Osteoblast (primary cell): Measurements from ENCODE around the gene MRLN. TPM values are rescaled to one million over a fixed set of nuclear protein-coding genes. Genes with fewer than 3 reads are reported as not detected.
A peak's percentile ranks its signal among the peaks of the same experiment; 100 is the strongest.

Source experiments
- DNase-seq: peaks from one replicate; pipeline ENCODE4 v3.0.0; 2011; ENCODE audit warnings: low spot score, mixed read lengths; ENCODE audit not compliant: insufficient read length; ENCODE audit errors: missing footprints
- H2AFZ ChIP-seq: 2 replicates; pipeline ENCODE4 v1.6.0; 2011; ENCODE audit warnings: mild to moderate bottlenecking, low read length
- H3K27ac ChIP-seq: 2 replicates; pipeline ENCODE4 v1.5.1; 2011; ENCODE audit warnings: mild to moderate bottlenecking, low read depth, low read length, moderate library complexity
- H3K27me3 ChIP-seq: 2 replicates; pipeline ENCODE4 v1.6.0; 2012; ENCODE audit warnings: mild to moderate bottlenecking, control low read depth, inconsistent platforms, low read length, moderate library complexity; ENCODE audit not compliant: insufficient read depth
- H3K36me3 ChIP-seq: 2 replicates; pipeline ENCODE4 v1.5.1; 2011; ENCODE audit warnings: mild to moderate bottlenecking, low read length, control low read depth, moderate library complexity; ENCODE audit not compliant: insufficient read depth
- H3K4me1 ChIP-seq: 2 replicates; pipeline ENCODE4 v1.5.1; 2011; ENCODE audit warnings: mild to moderate bottlenecking, low read length, control low read depth, moderate library complexity; ENCODE audit not compliant: insufficient read depth
- H3K4me2 ChIP-seq: 2 replicates; pipeline ENCODE4 v1.6.0; 2011; ENCODE audit warnings: mild to moderate bottlenecking, low read length; ENCODE audit not compliant: insufficient read depth
- H3K4me3 ChIP-seq: fragments of 200-600 bp; sonication (generic); 3 replicates; pipeline ENCODE4 v1.5.1; 2012; ENCODE audit warnings: mild to moderate bottlenecking, low read length, inconsistent platforms; ENCODE audit not compliant: insufficient read depth
- H3K79me2 ChIP-seq: 2 replicates; pipeline ENCODE4 v1.6.0; 2012; ENCODE audit warnings: mild to moderate bottlenecking, low read length, control low read depth, inconsistent platforms; ENCODE audit not compliant: insufficient read depth
- H3K9me3 ChIP-seq: 2 replicates; pipeline ENCODE4 v1.5.1; 2011; ENCODE audit warnings: low read depth, low read length, control low read depth
- H4K20me1 ChIP-seq: 2 replicates; pipeline ENCODE4 v1.6.0; 2012; ENCODE audit warnings: mild to moderate bottlenecking, low read length, control low read depth; ENCODE audit not compliant: insufficient read depth
- total RNA-seq: library from RNA; depleted of rRNA; stranded (reverse); fragments of >200 nt; gene quantifications from 2 replicates; pipeline ENCODE4 v1.2.3, GENCODE V29; 2012
- TF ChIP-seq, protein P1 (sequence below): IDR thresholded peaks from 2 replicates; pipeline ENCODE4 v1.5.1; 2011; ENCODE audit warnings: mild to moderate bottlenecking, low read depth, low read length, moderate library complexity; ENCODE audit errors: extremely low read depth

The MRLN gene
- not detected in 2 replicates for total RNA-seq

DNA sequence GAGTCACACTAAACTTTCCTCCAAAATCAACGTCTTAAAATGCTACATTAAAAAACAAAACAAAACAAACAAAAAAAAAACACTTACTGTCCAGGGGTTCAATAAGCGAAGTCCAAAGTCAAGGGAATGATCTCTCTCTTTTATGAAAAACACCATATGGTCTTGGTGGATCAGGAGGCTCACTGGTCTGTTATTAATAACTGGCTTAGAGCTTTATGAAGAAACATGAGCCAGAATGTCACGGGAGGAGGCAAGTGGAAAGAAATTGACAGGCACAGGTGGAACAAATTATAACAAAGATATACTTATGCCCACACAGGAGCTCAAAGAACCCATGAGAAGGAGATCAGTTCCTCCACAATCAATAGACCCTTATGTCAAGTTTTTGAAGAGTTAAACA, at the start of gene MRLN:
MRLN (minus strand) TSS at position 189 of the 400 bp plus-strand sequence.
- H3K9me3 ChIP-seq = no peaks in the 10 kb centered on the region
- no peaks in the 10 kb centered on the region for H3K4me1 ChIP-seq
- no peaks in the 10 kb centered on the region for H3K36me3 ChIP-seq
- H2AFZ ChIP-seq = no peak within 1 kb of the TSS
- no peak within 1 kb of the TSS for H3K4me3 ChIP-seq
- H3K27me3 ChIP-seq = no peaks in the 10 kb centered on the region
- no peak for DNase-seq
- no peak within 1 kb of the TSS for H3K27ac ChIP-seq
- no peaks in the 10 kb centered on the region for H4K20me1 ChIP-seq
- no peaks in the 10 kb centered on the region for H3K79me2 ChIP-seq
- TF ChIP-seq, protein P1, sequence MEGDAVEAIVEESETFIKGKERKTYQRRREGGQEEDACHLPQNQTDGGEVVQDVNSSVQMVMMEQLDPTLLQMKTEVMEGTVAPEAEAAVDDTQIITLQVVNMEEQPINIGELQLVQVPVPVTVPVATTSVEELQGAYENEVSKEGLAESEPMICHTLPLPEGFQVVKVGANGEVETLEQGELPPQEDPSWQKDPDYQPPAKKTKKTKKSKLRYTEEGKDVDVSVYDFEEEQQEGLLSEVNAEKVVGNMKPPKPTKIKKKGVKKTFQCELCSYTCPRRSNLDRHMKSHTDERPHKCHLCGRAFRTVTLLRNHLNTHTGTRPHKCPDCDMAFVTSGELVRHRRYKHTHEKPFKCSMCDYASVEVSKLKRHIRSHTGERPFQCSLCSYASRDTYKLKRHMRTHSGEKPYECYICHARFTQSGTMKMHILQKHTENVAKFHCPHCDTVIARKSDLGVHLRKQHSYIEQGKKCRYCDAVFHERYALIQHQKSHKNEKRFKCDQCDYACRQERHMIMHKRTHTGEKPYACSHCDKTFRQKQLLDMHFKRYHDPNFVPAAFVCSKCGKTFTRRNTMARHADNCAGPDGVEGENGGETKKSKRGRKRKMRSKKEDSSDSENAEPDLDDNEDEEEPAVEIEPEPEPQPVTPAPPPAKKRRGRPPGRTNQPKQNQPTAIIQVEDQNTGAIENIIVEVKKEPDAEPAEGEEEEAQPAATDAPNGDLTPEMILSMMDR = no peak
- no peak within 1 kb of the TSS for H3K4me2 ChIP-seq

DNA sequence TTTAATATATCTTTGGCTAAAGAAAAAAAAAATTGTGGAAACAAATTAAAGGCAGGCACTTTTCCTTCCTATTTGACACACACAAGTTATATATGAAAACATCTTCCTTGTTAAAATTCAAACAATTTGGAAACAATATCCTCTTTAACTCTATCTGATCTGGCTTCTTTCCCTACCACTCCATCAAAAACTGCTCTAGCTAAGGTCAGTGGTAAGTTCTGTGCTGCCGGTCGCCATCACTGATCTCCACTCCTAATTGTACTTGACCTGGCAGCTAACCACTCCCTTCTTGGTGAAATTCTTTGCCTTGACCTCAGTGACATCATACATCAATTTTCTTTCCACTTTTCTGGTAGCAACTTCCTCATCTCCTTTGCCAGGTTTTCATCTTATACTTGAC, 47.9 kb upstream of the MRLN start:
- Histone ChIP-seq H3K4me1 (no peaks in the 10 kb centered on the region), H3K79me2 (no peaks in the 10 kb centered on the region), H3K27me3 (no peaks in the 10 kb centered on the region), H4K20me1 (peaks cover 11% of the 10 kb centered on the region), H3K9me3 (no peaks in the 10 kb centered on the region), H3K36me3 (peaks cover 35% of the 10 kb centered on the region), H2AFZ (no peak overlapping the region), H3K27ac (no peak overlapping the region), H3K4me3 (no peak overlapping the region), H3K4me2 (no peak overlapping the region)
- DNase-seq = no peak
- TF ChIP-seq, protein P1 = no peak

DNA sequence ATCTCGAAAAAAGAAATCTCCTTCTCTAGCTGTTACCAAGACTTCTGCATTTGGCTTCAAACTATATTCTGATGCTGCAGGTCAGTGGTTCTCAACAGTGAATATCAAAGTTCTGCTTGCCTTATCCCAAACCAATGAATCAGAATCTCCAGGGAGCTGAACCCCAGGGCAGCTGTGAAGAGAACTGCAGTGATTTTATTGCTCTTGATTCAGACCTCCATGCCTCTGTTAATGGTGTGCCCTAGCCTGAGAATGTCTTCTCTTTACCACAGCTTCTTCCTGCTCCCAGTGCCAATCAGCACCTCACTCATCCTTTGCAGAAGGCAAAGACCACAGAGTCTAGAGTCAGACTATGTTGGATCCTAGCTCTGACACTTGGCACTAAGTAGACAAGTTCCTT, 46.2 kb upstream of the MRLN start:
- H3K79me2 ChIP-seq = no peaks in the 10 kb centered on the region
- peak; percentile 14 for DNase-seq
- H3K4me3 ChIP-seq = no peak overlapping the region
- TF ChIP-seq, protein P1 = no peak
- no peaks in the 10 kb centered on the region for H3K27me3 ChIP-seq
- no peak overlapping the region for H2AFZ ChIP-seq
- peaks cover 17% of the 10 kb centered on the region for H3K36me3 ChIP-seq
- peaks cover 5% of the 10 kb centered on the region for H4K20me1 ChIP-seq
- no peak overlapping the region for H3K4me2 ChIP-seq
- H3K9me3 ChIP-seq = no peaks in the 10 kb centered on the region
- H3K27ac ChIP-seq = no peak overlapping the region
- H3K4me1 ChIP-seq = no peaks in the 10 kb centered on the region

DNA sequence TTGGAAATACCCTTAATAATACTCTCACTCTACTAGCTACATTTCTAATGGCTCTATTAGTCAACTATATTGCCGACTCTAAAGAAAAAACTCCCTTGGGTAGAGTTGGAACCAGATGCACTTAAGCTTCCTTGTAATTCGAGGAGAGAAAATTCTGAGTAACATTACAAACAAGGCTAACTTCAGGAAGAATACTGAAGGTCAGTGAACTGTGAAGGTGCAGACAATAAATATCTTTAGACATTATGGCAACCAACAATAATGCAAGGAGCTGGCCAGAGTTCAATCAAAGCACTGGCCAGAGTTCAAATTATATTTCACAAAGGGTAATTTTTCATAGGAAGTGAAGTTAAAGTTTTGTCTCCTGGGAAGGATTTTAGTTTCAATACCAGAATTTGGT, 40.7 kb upstream of the MRLN start:
- Histone ChIP-seq H3K27me3 (no peaks in the 10 kb centered on the region), H2AFZ (no peak overlapping the region), H3K9me3 (no peaks in the 10 kb centered on the region), H3K4me1 (no peaks in the 10 kb centered on the region), H3K79me2 (no peaks in the 10 kb centered on the region), H3K4me3 (no peak overlapping the region), H4K20me1 (no peaks in the 10 kb centered on the region), H3K4me2 (no peak overlapping the region), H3K36me3 (peaks cover 40% of the 10 kb centered on the region), H3K27ac (no peak overlapping the region)
- TF ChIP-seq, protein P1 = no peak
- no peak for DNase-seq
